Adipocyte (in vitro differentiated cells): ENCODE data around the gene NIPAL4.

Source experiments
- DNase-seq: peaks from one replicate; pipeline ENCODE4 v3.0.0-alpha.2; 2015; ENCODE audit warnings: low read depth
- H3K27me3 ChIP-seq: replicated peaks from 2 replicates; pipeline ENCODE4 v1.7.0; 2013; ENCODE audit warnings: mild to moderate bottlenecking, low read length, moderate library complexity; ENCODE audit not compliant: control insufficient read depth, insufficient read depth
- H3K36me3 ChIP-seq: 2 replicates; pipeline ENCODE4 v1.7.0; 2013; ENCODE audit warnings: low read length, mild to moderate bottlenecking, moderate library complexity; ENCODE audit not compliant: control insufficient read depth, insufficient read depth, severe bottlenecking
- H3K4me1 ChIP-seq: 2 replicates; pipeline ENCODE4 v1.7.0; 2013; ENCODE audit warnings: mild to moderate bottlenecking, low read length, moderate library complexity; ENCODE audit not compliant: control insufficient read depth, insufficient read depth
- H3K4me3 ChIP-seq: 2 replicates; pipeline ENCODE4 v1.7.0; 2013; ENCODE audit warnings: mild to moderate bottlenecking, low read length, moderate library complexity
- H3K9ac ChIP-seq: 2 replicates; pipeline ENCODE4 v1.7.0; 2013; ENCODE audit warnings: mild to moderate bottlenecking, low read length, moderate library complexity
- H3K9me3 ChIP-seq: 2 replicates; pipeline ENCODE4 v1.7.0; 2013; ENCODE audit warnings: mild to moderate bottlenecking, low read length, moderate library complexity; ENCODE audit not compliant: control insufficient read depth

The NIPAL4 gene

DNA sequence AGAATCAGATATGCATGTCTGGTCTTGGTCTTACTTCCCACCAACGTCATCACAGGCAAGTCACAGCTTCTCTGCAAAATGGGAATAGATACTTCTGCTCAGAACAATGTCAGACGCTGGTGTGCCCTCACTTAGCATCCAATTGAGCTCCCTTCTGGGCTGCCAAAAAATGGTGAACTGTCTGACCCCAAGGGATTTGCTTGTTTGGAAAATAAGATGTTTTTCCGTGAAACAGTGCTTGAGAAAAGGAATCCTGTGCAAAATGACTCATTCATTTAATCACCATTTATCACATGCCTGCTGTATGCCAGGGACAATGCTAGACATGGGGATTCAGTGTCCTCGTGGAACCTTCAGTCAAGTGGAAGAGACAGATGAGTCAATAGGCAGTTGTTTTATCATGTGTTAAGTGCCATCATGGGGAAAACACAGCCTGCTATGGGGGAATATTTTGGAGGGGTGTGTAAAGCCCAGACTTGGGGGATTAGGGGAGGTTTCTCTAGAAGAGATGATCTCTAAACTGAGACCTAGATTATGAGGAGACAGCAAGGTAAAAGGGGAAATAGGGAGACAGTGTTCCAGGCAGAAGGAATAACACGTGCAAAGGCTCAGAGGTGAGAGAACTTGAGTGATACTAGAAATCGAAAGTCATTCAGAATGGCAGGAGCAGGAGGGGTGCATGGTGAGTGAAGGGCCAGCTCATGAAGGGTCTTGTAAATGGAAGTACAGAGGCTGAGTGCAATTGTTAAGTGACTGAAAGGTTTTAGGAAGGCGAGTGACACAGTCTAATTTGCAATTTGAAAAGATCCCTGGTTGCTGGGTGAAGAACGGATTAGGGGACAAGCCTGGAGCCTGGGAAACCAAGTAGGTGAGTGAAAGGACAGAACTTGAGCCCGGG is 3.9 kb downstream of the NIPAL4 start:
- peaks cover 16% of the 10 kb centered on the region for H3K4me1 ChIP-seq
- peak overlapping the region; percentile 34 for H3K4me3 ChIP-seq
- H3K27me3 ChIP-seq, result peaks cover 27% of the 10 kb centered on the region
- H3K36me3 ChIP-seq, result no peaks in the 10 kb centered on the region
- no peaks in the 10 kb centered on the region for H3K9me3 ChIP-seq
- peak; percentile 46 for DNase-seq
- peak overlapping the region; percentile 25 for H3K9ac ChIP-seq

DNA sequence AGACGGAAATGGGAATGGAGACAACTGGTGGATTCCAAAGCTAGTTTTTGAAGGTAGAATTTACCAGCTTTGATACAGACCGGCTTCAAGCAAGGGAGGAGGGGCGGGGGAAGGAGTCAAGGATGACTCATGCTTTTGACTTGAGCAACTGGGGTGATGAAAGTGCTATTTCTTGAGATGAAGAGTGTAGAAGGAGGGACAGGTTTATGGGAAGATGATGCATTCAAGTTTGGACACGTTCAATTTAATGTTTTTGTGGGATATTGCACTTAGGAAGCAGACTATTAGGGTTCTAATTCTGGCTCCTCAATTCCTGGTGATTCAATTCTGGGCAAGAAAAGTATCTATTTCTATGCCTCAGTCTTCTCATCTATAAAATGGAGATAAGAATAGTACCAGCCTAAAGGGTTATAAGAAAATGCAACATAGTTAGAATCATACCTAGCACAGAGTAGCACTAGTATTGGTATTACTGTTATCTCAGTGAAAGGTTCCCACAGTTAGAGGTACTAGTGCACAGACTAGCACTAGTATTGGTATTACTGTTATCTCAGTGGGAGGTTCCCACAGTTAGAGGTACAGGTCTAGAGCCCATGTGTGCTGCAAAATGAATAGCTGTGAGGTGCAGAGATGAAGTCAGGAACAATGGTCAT is 4.6 kb downstream of the NIPAL4 start:
- H3K4me3 ChIP-seq, result peak overlapping the region; percentile 34
- no peaks in the 10 kb centered on the region for H3K9me3 ChIP-seq
- DNase-seq, result peak; percentile 92
- H3K36me3 ChIP-seq, result no peaks in the 10 kb centered on the region
- H3K9ac ChIP-seq, result peak overlapping the region; percentile 25
- H3K27me3 ChIP-seq, result peaks cover 19% of the 10 kb centered on the region
- peaks cover 16% of the 10 kb centered on the region for H3K4me1 ChIP-seq

DNA sequence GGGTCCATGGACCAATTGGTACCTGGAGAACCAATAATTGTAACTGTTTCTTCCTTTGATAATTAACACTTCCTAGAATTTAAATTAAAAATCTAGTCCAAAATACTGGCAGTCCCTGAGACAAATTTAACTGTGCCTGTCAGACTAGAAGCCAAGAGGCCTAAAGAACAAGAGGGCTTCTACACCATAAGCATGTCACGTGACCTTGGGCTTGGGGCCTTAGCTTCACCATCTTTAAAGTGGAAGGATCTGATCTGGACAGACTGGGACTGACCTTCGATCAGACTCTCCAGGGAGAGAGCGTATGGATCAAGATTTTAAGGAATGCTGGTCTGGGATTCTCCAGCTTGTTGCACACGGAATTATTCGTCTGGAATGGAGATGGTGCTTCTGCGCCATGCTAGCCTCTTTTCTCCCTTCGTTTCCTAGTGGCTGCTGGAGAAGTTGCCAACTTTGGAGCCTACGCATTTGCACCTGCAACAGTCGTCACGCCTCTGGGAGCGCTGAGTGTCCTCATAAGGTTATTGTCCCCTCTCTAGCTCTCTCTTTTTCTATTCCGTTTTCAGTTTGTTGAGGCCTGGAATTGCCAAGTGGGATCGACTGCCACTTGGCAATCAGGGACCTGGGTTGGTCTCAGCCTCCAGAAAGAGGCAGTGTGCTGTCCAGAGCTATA is 8.4 kb downstream of the NIPAL4 start:
- Histone ChIP-seq H3K9ac (no peak overlapping the region), H3K9me3 (no peaks in the 10 kb centered on the region), H3K36me3 (no peaks in the 10 kb centered on the region), H3K4me3 (no peak overlapping the region), H3K4me1 (peaks cover 19% of the 10 kb centered on the region), H3K27me3 (no peaks in the 10 kb centered on the region)
- DNase-seq, result no peak

DNA sequence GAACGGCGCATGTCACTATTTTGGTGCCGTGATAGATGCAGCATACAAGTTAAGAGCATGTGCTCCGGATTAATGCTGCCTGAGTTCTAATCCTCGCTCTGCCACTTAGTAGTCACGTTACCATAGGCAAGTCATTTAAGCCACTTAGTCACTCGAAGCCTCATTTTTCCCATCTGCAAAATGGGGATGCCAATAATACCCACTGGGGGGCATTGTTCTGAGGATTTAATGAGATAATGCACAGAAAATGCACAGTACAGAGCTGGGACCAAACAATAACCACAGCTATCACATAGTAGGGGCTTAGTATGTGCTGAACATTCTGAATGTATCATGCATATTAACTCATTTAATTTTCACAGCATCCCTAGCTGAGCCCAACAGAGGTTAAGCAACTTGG is 9.1 kb downstream of the NIPAL4 start:
- DNase-seq, result no peak
- Histone ChIP-seq H3K9me3 (no peaks in the 10 kb centered on the region), H3K4me1 (peaks cover 15% of the 10 kb centered on the region), H3K9ac (no peak overlapping the region), H3K27me3 (no peaks in the 10 kb centered on the region), H3K4me3 (no peak overlapping the region), H3K36me3 (no peaks in the 10 kb centered on the region)

DNA sequence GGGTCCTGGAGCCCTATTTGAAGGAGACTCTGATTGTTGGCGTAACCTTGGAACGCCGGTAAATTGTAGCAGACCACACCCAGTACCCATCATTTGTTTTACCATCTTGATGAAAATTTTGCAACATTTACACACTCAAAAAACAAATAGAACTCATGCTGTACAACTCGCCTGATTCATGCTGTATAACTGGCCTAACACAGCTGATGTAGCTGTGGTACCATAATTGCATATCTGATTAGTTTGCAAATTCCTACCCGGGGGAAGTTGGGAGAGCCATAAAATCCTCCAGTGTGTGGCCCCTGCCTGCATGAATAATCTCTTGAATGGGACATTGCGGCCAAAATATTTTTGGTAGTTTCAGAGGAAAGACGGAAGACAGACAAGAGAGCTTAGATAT is 9.7 kb downstream of the NIPAL4 start:
- Histone ChIP-seq H3K36me3 (no peaks in the 10 kb centered on the region), H3K9ac (no peak overlapping the region)
- no peak for DNase-seq

DNA sequence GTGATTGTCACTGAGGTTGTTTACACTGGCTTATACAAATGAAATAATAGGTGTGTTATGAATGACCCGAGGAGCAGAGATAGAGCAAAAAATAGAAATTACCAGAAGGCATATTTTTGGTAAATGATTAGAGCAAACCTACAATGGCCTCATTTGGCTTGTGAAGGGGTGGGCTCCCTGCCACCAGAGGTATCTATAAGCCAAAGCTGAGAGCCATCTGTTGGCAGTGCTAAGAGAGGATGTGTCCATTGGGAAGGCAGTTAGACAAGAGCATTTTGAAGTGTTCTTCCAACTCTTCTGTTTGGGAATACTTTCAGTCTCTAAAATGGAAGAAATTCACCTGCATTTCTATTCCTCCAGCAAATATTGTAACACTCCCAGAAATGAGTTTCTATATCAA is 10.6 kb downstream of the NIPAL4 start:
- H3K9me3 ChIP-seq, result no peaks in the 10 kb centered on the region
- H3K36me3 ChIP-seq, result no peaks in the 10 kb centered on the region
- no peak for DNase-seq
- no peak overlapping the region for H3K4me3 ChIP-seq
- H3K4me1 ChIP-seq, result peaks cover 5% of the 10 kb centered on the region
- H3K27me3 ChIP-seq, result no peaks in the 10 kb centered on the region
- no peak overlapping the region for H3K9ac ChIP-seq

More for the DNA sequence above, 9.7 kb downstream of the NIPAL4 start:
- peaks cover 9% of the 10 kb centered on the region for H3K4me1 ChIP-seq
- no peaks in the 10 kb centered on the region for H3K9me3 ChIP-seq
- H3K27me3 ChIP-seq, result no peaks in the 10 kb centered on the region
- H3K4me3 ChIP-seq, result no peak overlapping the region

DNA sequence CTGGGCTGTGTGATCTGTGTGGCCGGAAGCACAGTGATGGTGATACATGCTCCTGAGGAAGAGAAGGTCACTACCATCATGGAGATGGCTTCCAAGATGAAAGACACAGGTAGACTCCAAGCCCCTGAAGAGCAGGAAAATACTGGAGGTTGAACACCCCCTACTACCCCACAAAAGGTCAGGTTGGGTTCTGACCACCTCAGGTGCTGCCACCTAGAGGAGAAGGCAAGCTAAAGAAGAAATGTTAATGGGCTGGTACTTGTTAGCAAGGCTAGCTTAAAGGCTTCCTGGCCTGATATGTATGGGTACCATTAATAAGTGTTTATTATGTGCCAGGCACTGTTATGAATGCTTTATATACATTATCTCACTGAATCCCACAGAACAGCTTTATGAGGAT is 11.7 kb downstream of the NIPAL4 start:
- no peak overlapping the region for H3K4me3 ChIP-seq
- peak; percentile 61 for DNase-seq
- H3K9me3 ChIP-seq, result no peaks in the 10 kb centered on the region
- no peak overlapping the region for H3K9ac ChIP-seq
- no peaks in the 10 kb centered on the region for H3K36me3 ChIP-seq
- H3K4me1 ChIP-seq, result peaks cover 5% of the 10 kb centered on the region
- H3K27me3 ChIP-seq, result no peaks in the 10 kb centered on the region

DNA sequence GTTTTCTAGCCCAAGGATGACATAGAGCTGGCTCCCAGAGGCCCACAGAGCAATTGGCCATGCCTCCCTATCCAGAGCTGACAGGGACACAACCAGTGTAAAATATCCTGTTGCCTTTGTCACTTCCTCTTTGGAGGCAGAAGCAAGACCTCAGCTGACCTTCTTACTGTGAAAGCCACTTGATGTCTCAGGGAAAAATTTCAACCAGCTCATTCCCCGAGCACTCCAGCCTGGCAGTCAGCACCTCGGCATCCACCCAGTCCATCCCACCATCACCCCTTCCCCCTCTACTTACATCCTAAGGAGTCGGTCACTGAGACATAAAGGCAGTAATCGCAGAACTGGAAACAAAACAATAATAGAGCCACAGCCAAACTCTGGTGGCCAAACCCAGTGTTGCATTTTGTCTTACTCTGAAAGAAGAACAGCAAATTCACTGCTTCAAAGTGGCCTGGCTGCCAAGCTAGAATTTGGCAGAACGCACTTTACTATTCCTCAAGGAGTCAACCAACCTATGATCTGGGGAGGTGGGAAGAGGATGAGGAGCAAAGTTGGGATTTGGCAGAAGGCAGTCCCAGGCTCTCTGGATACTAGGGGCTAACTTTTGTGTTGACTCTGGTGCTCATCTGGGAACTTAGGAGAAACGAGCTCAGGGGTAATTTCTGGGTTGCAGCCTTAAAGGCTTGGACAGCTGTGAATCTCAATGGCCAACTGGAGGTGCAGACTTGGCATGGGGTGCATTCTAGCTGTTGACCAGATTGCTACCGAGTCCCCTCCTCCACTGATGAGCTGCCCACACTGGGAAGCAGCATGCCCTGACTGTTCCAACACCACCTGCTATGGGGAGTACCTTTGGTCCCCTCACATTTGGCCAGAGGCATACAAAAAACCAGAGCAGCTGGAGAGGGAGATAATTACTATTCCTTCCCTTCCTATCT is 13.6 kb downstream of the NIPAL4 start:
- no peak overlapping the region for H3K9ac ChIP-seq
- H3K36me3 ChIP-seq, result no peaks in the 10 kb centered on the region
- no peaks in the 10 kb centered on the region for H3K27me3 ChIP-seq
- no peaks in the 10 kb centered on the region for H3K9me3 ChIP-seq
- peak; percentile 24 for DNase-seq
- no peak overlapping the region for H3K4me3 ChIP-seq
- peaks cover 5% of the 10 kb centered on the region for H3K4me1 ChIP-seq

DNA sequence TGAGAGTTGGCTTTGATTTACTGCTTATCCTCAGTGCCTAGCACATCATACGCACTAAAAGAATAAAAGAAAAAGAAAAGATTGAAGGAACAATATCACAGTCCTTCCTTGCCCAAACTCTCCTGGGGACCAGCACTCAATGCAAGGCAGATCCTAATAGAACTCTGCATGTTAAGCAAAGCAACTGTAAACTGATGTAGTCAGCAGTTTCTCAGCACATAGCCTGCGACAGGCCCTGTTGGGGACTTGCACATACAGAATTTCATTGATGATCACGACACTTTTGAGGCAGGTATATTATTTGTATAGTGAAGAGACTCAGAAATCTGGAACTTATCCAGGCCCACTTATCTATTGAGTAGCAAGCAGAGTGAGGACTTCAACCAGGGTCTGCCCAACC is 15.4 kb downstream of the NIPAL4 start:
- Histone ChIP-seq H3K9ac (no peak overlapping the region), H3K36me3 (no peaks in the 10 kb centered on the region), H3K4me1 (peaks cover 5% of the 10 kb centered on the region), H3K27me3 (peaks cover 2% of the 10 kb centered on the region), H3K9me3 (no peaks in the 10 kb centered on the region), H3K4me3 (no peak overlapping the region)
- DNase-seq, result no peak

DNA sequence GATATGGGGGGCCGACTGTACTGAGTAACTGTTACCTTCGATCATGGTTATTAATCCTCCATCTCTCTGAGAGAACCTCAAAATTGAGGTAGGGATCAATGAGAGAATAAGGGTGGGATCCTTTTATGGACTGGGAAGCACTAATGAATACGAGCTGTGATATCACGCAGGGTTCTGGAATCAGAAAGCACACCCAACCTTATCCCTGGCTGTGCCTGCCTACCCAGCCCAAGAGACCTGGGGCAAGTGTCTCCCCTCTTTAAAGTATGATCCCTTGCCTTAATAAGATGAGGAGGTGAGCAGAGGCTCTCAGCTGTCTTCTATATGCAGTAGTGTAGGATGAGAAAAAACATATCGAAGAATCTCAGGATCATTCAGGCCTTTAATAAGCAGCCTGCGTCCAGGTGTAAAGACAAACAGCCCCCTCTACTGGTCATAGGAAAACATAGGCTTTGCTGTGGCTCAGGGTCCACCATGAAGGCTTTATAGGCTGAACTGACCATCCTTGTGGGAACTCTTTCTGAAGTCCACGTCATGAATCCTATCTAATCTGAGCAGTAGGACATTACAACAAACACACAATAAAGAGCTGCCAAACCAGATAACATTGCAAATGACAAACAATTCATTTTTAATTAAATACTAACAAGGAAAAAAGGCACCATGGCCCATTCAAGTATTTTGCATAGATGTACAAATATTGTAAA is 16.8 kb downstream of the NIPAL4 start:
- no peaks in the 10 kb centered on the region for H3K36me3 ChIP-seq
- no peak overlapping the region for H3K9ac ChIP-seq
- H3K27me3 ChIP-seq, result peaks cover 2% of the 10 kb centered on the region
- H3K9me3 ChIP-seq, result no peaks in the 10 kb centered on the region
- H3K4me1 ChIP-seq, result peaks cover 5% of the 10 kb centered on the region
- no peak overlapping the region for H3K4me3 ChIP-seq
- peak; percentile 90 for DNase-seq
